Measurements from ENCODE around the gene CHAF1A. TPM values are rescaled to one million over a fixed set of nuclear protein-coding genes. Genes with fewer than 3 reads are reported as not detected.

Gene CHAF1A
- total and polyA plus RNA-seq, 2 of the 8 experiments (the other 6 are each of a cell fraction or from before 2014, with no cell fraction given) = 122 to 147 TPM

GRCh38 chr19:4487572-4487971, 85.1 kb downstream of the CHAF1A start (continued):
- TF ChIP-seq CHD7 (IDR thresholded peaks at IDR 0.05; ENCODE audit: insufficient replicate concordance, low read length) (no peak), TAF7 (optimal IDR thresholded peaks at IDR 0.05; ENCODE audit: borderline replicate concordance, low read depth, low read length) (no peak)
